RPMI7951 (cell line): ENCODE data around the gene MAN2B1. TPM values are rescaled to one million over a fixed set of nuclear protein-coding genes. Genes with fewer than 3 reads are reported as not detected.
"Not testable (repeated sequence)": the region's sequence is repeated elsewhere in the genome, so short reads cannot be mapped to it uniquely, and the experiment has no call there.

Experiments
- DNase-seq: peaks from one replicate; pipeline ENCODE4 v3.0.0-alpha.2; 2012; ENCODE audit warnings: low read depth
- total RNA-seq: library from RNA; depleted of rRNA; stranded (reverse); fragments of >200 nt; shearing (Covaris generic); gene quantifications from 2 replicates; pipeline ENCODE4 v1.2.3, GENCODE V29; 2014; rRNA removed

Gene MAN2B1
- total RNA-seq, 1 experiment from 2014 or later = 25.2 TPM

- DNase-seq = not testable (repeated sequence)
Measured at GRCh38 chr19:12621253-12622024, 45.1 kb downstream of the MAN2B1 start.

- no peak for DNase-seq
Measured at GRCh38 chr19:12617646-12618045, 48.9 kb downstream of the MAN2B1 start.

- peak; percentile 76 for DNase-seq
Measured at GRCh38 chr19:12611361-12611699, 55.2 kb downstream of the MAN2B1 start.

GRCh38 chr19:12610540-12611360 is 55.8 kb downstream of the MAN2B1 start, which contains the start of the genes ZNF490 and ZNF791:
Gene ZNF490, minus strand, starts transcription at chr19:12610813. Its CDS starts 133 bp downstream, at chr19:12610680.
Gene ZNF791, plus strand, starts transcription at chr19:12610920. Its CDS starts 160 bp downstream, at chr19:12611080.
- peak; percentile 97 for DNase-seq

GRCh38 chr19:12607631-12608030 is 58.9 kb downstream of the MAN2B1 start:
- no peak for DNase-seq

GRCh38 chr19:12606796-12607195 is 59.7 kb downstream of the MAN2B1 start:
- no peak for DNase-seq

GRCh38 chr19:12603714-12604113 is 62.8 kb downstream of the MAN2B1 start:
- peak; percentile 33 for DNase-seq

- DNase-seq = no peak
Measured at GRCh38 chr19:12597594-12597993, 68.9 kb downstream of the MAN2B1 start.

- DNase-seq = no peak
Measured at GRCh38 chr19:12596927-12597548, 69.5 kb downstream of the MAN2B1 start.

Other genes with a start within 250 kb of the MAN2B1 start
- 4.8 and 5.8 TPM in 2 replicates for gene ZNF443, start 225.7 kb downstream of the MAN2B1 start, total RNA-seq
- 3.0 and 3.5 TPM in 2 replicates for gene ZNF709, start 181.9 kb downstream of the MAN2B1 start, total RNA-seq
- 2.5 and 3.3 TPM in 2 replicates for gene ZNF564, start 115.3 kb downstream of the MAN2B1 start, total RNA-seq
- 4.7 and 4.9 TPM in 2 replicates for gene ZNF490, start 55.9 kb downstream of the MAN2B1 start, total RNA-seq
- 9.6 and 10.8 TPM in 2 replicates for gene ZNF791, start 55.8 kb downstream of the MAN2B1 start, total RNA-seq
- gene WDR83, start 65 bp upstream of the MAN2B1 start, total RNA-seq = 10.2 and 14.6 TPM in 2 replicates
- 95.2 and 109 TPM in 2 replicates for gene DHPS, start 15.1 kb upstream of the MAN2B1 start, total RNA-seq
- gene GNG14, start 21.3 kb upstream of the MAN2B1 start, total RNA-seq = not detected in 2 replicates
- 21.6 and 24.4 TPM in 2 replicates for gene FBXW9, start 29.9 kb upstream of the MAN2B1 start, total RNA-seq
- gene TNPO2, start 57.2 kb upstream of the MAN2B1 start, total RNA-seq = 28.2 and 29.9 TPM in 2 replicates
- 276 and 304 TPM in 2 replicates for gene TRIR, start 67.9 kb upstream of the MAN2B1 start, total RNA-seq
- 115 and 127 TPM in 2 replicates for gene GET3, start 70.8 kb upstream of the MAN2B1 start, total RNA-seq
- gene BEST2, start 85.0 kb upstream of the MAN2B1 start, total RNA-seq = 0.10 TPM in 1 of 2 replicates, not detected in the other
- 4.0 and 9.0 TPM in 2 replicates for gene HOOK2, start 108.8 kb upstream of the MAN2B1 start, total RNA-seq
- 44.1 and 61.9 TPM in 2 replicates for gene JUNB, start 124.7 kb upstream of the MAN2B1 start, total RNA-seq
- gene PRDX2, start 135.1 kb upstream of the MAN2B1 start, total RNA-seq = 443 and 513 TPM in 2 replicates
- not detected in 2 replicates for gene THSD8, start 135.3 kb upstream of the MAN2B1 start, total RNA-seq
- 83.6 and 99.1 TPM in 2 replicates for gene RNASEH2A, start 139.8 kb upstream of the MAN2B1 start, total RNA-seq
- 0.68 TPM in 1 of 2 replicates, not detected in the other for gene RTBDN, start 167.8 kb upstream of the MAN2B1 start, total RNA-seq
- 0.10 and 1.6 TPM in 2 replicates for gene MAST1, start 171.8 kb upstream of the MAN2B1 start, total RNA-seq
- 33.6 and 36.1 TPM in 2 replicates for gene DNASE2, start 214.7 kb upstream of the MAN2B1 start, total RNA-seq
- not detected in 2 replicates for gene KLF1, start 220.5 kb upstream of the MAN2B1 start, total RNA-seq
- gene GCDH, start 224.4 kb upstream of the MAN2B1 start, total RNA-seq = 29.1 and 40.5 TPM in 2 replicates